GM19467 (cell line): ENCODE data around the gene ZNF322.

Experiments used
- ATAC-seq: cut with Tn5 transposase; IDR thresholded peaks from one replicate; pipeline ENCODE4 v1.9.1; 2021; ENCODE audit warnings: mild to moderate bottlenecking, moderate library complexity; ENCODE audit not compliant: unreplicated experiment

Gene ZNF322

GRCh38 chr6:26593278-26594130, 66.0 kb downstream of the ZNF322 start:
- no peak for ATAC-seq

- ATAC-seq, result no peak
Measured at GRCh38 chr6:26592649-26593048, 66.9 kb downstream of the ZNF322 start.

- ATAC-seq, result no peak
Measured at GRCh38 chr6:26588965-26589364, 70.6 kb downstream of the ZNF322 start.
